GM18526 (cell line): ENCODE data around the gene RALY.

ENCODE experiments used
- POLR2A ChIP-seq: IDR thresholded peaks from 3 replicates; pipeline ENCODE4 v1.6.1; 2011; ENCODE audit not compliant: insufficient read length; ENCODE audit errors: extremely low read depth

The RALY gene

DNA sequence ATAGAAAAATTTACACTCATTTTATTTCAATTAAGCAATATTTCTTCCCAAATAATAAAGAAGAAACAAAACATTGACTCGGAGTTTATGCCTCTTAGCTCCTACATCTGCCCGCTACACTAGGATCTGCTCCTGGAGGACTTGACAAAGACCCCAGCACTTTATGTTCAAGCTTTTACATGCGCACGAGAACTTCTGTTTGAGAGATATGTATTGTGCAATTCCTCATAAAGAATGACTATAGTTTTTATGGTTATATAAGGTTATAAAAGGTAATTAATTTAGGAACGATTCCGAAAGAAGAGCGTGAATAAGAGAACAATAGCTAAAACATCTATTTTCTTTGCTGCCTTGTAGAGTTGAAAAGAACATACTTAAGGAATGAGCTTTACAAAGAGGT, 12.4 kb upstream of the RALY start:
- no peak for TF ChIP-seq POLR2A

GRCh38 chr20:33981964-33982363, 11.7 kb upstream of the RALY start:
- TF ChIP-seq POLR2A = no peak

- TF ChIP-seq POLR2A = no peak
These were observed 10.3 kb upstream of the RALY start for GRCh38 chr20:33983371-33983770.

- TF ChIP-seq POLR2A = no peak
These were observed 9.5 kb upstream of the RALY start for GRCh38 chr20:33984182-33984719.

DNA sequence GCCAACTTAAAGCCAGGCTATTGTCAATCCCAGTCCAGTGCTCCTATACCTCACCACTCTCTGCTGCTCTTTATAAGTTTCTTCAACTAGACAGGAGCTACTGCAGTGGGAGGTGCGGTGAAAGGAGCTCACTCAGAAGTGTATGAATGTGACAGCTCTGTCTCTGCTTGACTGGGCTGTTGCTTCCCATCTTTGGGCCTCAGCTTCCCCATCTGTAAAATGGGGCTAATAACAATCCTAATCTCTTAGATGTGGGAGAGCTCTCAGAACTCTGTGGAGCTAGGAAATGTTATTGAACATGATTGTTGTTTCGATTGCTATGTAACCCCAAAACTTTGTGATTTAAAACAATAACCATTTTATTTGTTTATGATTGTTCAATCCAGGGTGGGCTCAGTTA, 8.4 kb upstream of the RALY start:
- TF ChIP-seq POLR2A = no peak

- no peak for TF ChIP-seq POLR2A
These were observed 7.9 kb upstream of the RALY start for GRCh38 chr20:33985830-33986229.

- TF ChIP-seq POLR2A = no peak
These were observed 7.0 kb upstream of the RALY start for GRCh38 chr20:33986560-33987216.

GRCh38 chr20:33990075-33990474, 3.6 kb upstream of the RALY start:
- no peak for TF ChIP-seq POLR2A

DNA sequence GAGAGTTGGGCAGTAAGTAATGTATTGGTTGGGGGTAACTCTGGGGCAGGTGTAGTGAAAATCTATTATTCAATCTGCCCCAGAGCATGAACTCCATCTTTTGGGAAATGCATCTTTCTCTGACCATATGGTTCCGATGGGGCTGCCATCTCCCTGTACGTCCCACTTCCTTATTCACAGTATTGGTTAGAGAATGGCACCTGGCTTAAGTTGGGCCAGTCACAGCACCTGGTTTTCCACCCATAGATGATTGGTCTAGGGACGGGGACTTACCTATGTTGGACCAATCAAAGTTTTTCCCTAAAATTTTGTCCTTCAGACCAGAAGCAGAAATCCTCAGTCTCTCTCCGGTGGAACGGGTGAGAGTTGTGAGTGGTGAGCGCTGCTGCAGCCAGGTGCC, 2.2 kb upstream of the RALY start:
- no peak for TF ChIP-seq POLR2A

GRCh38 chr20:33992145-33992922, 1.4 kb upstream of the RALY start:
- no peak for TF ChIP-seq POLR2A

DNA sequence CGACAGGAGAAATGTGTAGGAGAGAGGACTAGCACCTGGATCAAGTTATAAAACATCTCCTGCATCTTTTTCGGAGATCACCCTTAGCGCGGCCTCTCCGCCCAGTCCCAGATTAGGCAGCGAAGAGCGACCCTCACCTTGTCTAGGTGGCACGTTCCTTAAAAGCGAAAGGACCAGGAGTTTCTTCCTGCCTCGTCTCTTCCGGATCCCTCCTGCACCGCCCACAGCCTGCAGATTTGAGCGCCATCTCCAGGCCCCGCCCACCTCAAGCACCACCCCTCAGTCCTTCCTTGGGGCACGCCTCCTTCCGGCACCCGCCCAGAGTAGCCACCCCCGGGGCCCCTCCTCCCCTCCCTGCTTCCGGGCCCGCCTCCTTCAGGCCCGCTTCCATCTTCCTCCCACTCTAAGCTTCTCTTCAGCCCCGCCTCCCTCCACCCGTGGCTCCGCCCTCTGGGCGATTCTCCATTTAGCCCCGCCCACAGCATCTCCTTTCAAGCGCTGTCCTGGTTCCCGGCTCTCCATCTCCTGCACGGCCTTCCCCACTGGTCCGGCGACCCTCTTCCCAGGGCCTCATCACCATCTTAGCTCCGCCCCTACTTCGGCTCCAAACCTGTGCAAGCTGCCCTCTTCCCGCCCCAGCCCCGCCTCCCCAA, 662 bp upstream of the RALY start:
- TF ChIP-seq POLR2A = peak; percentile 89

GRCh38 chr20:33994222-33994913, 657 bp downstream of the RALY start:
- TF ChIP-seq POLR2A = no peak

- TF ChIP-seq POLR2A = no peak
These were observed 1.5 kb downstream of the RALY start for GRCh38 chr20:33995053-33995831.

DNA sequence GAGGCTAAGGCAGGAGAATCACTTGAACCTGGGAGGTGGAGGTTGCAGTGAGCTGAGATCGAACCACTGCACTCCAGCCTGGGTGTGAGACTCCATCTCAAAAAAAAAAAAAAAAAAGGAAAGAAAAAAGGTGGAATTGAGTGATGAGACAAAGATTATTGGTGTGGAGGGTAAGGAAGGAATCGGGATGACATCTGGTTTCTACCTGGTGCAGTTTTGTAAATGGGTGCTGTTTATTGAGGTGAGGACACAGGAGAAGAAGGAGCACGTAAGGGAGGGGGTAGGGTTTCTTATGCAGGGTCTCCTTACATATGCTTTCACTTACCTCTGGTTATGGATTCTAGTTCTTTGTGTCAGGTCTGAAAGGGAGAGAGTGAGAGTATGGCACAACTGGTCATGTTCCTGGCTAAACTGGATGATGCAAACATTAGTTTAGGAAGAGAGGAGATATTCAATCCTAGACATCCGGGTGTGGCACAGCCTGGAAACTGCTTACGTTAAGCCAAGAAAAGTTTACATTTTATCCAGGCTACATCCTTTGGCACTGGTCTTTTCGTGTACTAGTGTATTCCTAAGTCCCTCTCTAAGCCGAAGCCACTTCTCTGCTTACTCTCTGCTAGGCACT, 5.4 kb downstream of the RALY start:
- no peak for TF ChIP-seq POLR2A
